SK-N-MC (cell line): ENCODE data around the gene TEX52.

ENCODE experiments used
- DNase-seq: peaks from one replicate; pipeline ENCODE4 v3.0.0-alpha.2; 2011; ENCODE audit warnings: low read depth, low spot score
- H3K27ac ChIP-seq: fragments of 200-600 bp; sonication (generic); 2 replicates; pipeline ENCODE4 v1.5.1; 2016; ENCODE audit warnings: mixed run types
- H3K36me3 ChIP-seq: fragments of 200-600 bp; sonication (generic); 2 replicates; pipeline ENCODE4 v1.6.1; 2017; ENCODE audit warnings: antibody characterized with exemption, low read length, mixed read lengths; ENCODE audit not compliant: insufficient read depth
- H3K4me3 ChIP-seq: fragments of 200-600 bp; sonication (generic); 2 replicates; pipeline ENCODE4 v1.5.1; 2016
- H3K9ac ChIP-seq: fragments of 200-600 bp; sonication (generic); 2 replicates; pipeline ENCODE4 v1.8.0; 2017; ENCODE audit warnings: mixed run types, mixed read lengths; ENCODE audit not compliant: insufficient read length
- H3K9me3 ChIP-seq: fragments of 200-600 bp; sonication (generic); 2 replicates; pipeline ENCODE4 v1.6.1; 2017; ENCODE audit warnings: low read depth, mild to moderate bottlenecking, antibody characterized with exemption, low read length, moderate library complexity, mixed read lengths
- EZH2 ChIP-seq: fragments of 200-600 bp; sonication (generic); IDR thresholded peaks from one replicate; pipeline ENCODE4 v1.6.1; 2017; ENCODE audit warnings: antibody characterized with exemption
- FOXP2 ChIP-seq: optimal IDR thresholded peaks from 2 replicates; pipeline ENCODE3; 2011; ENCODE audit warnings: mild to moderate bottlenecking, moderate library complexity; ENCODE audit not compliant: insufficient read depth; ENCODE audit errors: extremely low read length, control extremely low read depth
- POLR2AphosphoS5 ChIP-seq: IDR thresholded peaks from 2 replicates; pipeline ENCODE4 v1.6.1; 2012; ENCODE audit warnings: mild to moderate bottlenecking, low read depth, low read length, borderline replicate concordance

Gene TEX52

GRCh38 chr12:2857021-2857431, at the start of gene TEX52:
TSS of gene TEX52 (minus strand) at chr12:2857039. CDS start at chr12:2857026, 13 bp downstream.
- peak within 1 kb of the TSS; percentile 44; the same call in 1 of the 2 replicates for H3K27ac ChIP-seq
- no peak within 1 kb of the TSS for H3K9ac ChIP-seq
- H3K4me3 ChIP-seq: no peak within 1 kb of the TSS
- DNase-seq: no peak
- H3K36me3 ChIP-seq: peaks cover 34% of the 10 kb centered on the region
- no peaks in the 10 kb centered on the region for H3K9me3 ChIP-seq
- no peak for TF ChIP-seq EZH2
- TF ChIP-seq POLR2AphosphoS5: no peak
- TF ChIP-seq FOXP2: no peak

GRCh38 chr12:2904260-2904659, 47.4 kb upstream of the TEX52 start:
- no peak overlapping the region for H3K4me3 ChIP-seq

DNA sequence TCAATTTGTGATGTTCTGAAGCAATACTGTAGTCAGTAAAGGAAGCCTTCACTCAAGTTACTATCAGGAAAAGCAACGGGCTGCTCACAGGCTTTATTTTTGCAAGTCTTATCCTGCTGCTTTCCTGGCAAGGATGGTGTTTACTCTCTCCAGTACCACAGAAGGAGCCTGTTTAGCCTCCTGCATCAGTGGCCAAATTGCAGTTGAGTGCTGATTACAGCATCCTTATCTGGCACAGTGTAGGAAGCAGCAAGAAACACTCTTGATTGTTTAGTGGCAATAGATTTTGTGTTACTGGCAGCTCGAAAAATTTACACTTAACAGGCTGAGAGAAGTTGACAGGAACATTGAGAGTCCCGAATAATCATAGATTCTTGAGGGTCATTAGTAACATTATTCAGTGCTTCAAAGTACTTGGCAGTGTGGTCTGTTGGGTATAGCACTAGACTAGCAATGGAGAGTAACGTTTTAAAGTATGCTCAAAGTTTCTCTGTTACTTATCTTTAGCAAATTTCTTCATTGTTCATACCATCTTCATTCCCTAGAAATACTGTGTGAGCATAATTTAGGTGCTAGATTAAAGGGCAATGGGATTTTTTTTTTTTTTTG, 45.5 kb upstream of the TEX52 start:
- Histone ChIP-seq H3K9ac (no peak overlapping the region), H3K27ac (no peak overlapping the region), H3K36me3 (no peaks in the 10 kb centered on the region), H3K4me3 (no peak overlapping the region), H3K9me3 (no peaks in the 10 kb centered on the region)
- no peak for DNase-seq
- TF ChIP-seq EZH2 (no peak), POLR2AphosphoS5 (no peak), FOXP2 (no peak)

More at GRCh38 chr12:2904260-2904659, 47.4 kb upstream of the TEX52 start:
- Histone ChIP-seq H3K27ac (no peak overlapping the region), H3K36me3 (0 out of 2 replicates have a peak, but pooled peaks cover 3% of the 10 kb centered on the region), H3K9me3 (no peaks in the 10 kb centered on the region), H3K9ac (no peak overlapping the region)
- TF ChIP-seq EZH2: no peak
- TF ChIP-seq POLR2AphosphoS5: no peak
- no peak for TF ChIP-seq FOXP2
- DNase-seq: no peak

- H3K4me3 ChIP-seq: no peak overlapping the region
- TF ChIP-seq POLR2AphosphoS5 (no peak), EZH2 (no peak), FOXP2 (no peak)
- H3K27ac ChIP-seq: peak overlapping the region; percentile 2; the same call in 1 of the 2 replicates
- H3K9ac ChIP-seq: no peak overlapping the region
- no peaks in the 10 kb centered on the region for H3K9me3 ChIP-seq
- DNase-seq: no peak
- no peaks in the 10 kb centered on the region for H3K36me3 ChIP-seq
These were observed 43.8 kb upstream of the TEX52 start for GRCh38 chr12:2900642-2901041.

GRCh38 chr12:2897418-2897817, 40.6 kb upstream of the TEX52 start:
- DNase-seq: no peak

GRCh38 chr12:2895511-2895910, 38.7 kb upstream of the TEX52 start:
- Histone ChIP-seq H3K9ac (no peak overlapping the region), H3K4me3 (no peak overlapping the region), H3K27ac (peak overlapping the region; percentile 45; the same call in 1 of the 2 replicates), H3K9me3 (no peaks in the 10 kb centered on the region), H3K36me3 (no peaks in the 10 kb centered on the region)
- no peak for DNase-seq
- no peak for TF ChIP-seq POLR2AphosphoS5

More at GRCh38 chr12:2897418-2897817, 40.6 kb upstream of the TEX52 start:
- no peaks in the 10 kb centered on the region for H3K9me3 ChIP-seq
- no peaks in the 10 kb centered on the region for H3K36me3 ChIP-seq
- H3K27ac ChIP-seq: no peak overlapping the region
- no peak overlapping the region for H3K4me3 ChIP-seq
- TF ChIP-seq FOXP2: no peak
- no peak for TF ChIP-seq POLR2AphosphoS5
- no peak for TF ChIP-seq EZH2
- no peak overlapping the region for H3K9ac ChIP-seq

DNA sequence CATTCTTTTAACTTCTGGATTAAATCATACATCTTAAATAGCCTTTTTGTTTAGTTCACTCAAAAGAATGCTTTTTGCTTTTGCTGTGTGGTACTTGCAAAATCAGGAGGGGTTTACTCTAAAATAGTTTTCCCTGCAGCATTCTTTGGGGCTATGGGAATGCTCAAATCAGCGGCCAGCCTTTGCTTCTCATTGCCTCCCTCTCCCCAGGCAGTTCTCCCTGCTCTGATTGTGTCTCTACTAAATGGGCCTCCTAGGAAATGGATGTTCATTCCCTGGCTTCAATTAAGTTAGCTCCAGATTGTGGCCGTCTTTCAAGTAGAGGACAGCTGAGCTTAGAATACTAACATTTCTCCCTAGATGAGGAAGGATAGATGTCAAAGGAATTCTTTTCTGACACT, 38.2 kb upstream of the TEX52 start:
- TF ChIP-seq POLR2AphosphoS5 (no peak), EZH2 (no peak), FOXP2 (no peak)
- Histone ChIP-seq H3K9ac (no peak overlapping the region), H3K36me3 (no peaks in the 10 kb centered on the region), H3K27ac (peak overlapping the region; percentile 45), H3K4me3 (0 out of 2 replicates have a peak overlapping the region, but pooled peaks have one; percentile 0), H3K9me3 (no peaks in the 10 kb centered on the region)
- DNase-seq: no peak

DNA sequence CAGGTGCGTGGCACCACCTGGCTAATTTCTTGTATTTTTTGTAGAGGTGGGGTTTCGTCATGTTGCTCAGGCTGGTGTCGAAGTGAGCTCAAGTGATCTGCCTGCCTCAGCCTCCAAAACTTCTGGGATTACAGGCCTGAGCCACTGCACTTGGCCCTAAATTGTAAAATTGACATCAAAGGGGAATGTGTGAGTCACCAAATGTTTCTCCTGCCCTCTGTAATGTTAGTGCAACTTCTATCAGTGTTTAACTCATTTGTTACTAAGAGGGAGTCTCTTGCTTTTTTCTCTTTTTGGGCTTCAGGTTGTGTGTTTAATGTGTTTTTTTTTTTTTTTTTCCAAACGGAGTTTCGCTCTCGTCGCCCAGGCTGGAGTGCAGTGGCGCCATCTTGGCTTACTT, 36.2 kb upstream of the TEX52 start:
- Histone ChIP-seq H3K27ac (no peak overlapping the region), H3K9ac (no peak overlapping the region), H3K9me3 (no peaks in the 10 kb centered on the region), H3K4me3 (no peak overlapping the region), H3K36me3 (peaks cover 6% of the 10 kb centered on the region)
- no peak for TF ChIP-seq EZH2
- no peak for TF ChIP-seq POLR2AphosphoS5
- no peak for TF ChIP-seq FOXP2
- DNase-seq: no peak

DNA sequence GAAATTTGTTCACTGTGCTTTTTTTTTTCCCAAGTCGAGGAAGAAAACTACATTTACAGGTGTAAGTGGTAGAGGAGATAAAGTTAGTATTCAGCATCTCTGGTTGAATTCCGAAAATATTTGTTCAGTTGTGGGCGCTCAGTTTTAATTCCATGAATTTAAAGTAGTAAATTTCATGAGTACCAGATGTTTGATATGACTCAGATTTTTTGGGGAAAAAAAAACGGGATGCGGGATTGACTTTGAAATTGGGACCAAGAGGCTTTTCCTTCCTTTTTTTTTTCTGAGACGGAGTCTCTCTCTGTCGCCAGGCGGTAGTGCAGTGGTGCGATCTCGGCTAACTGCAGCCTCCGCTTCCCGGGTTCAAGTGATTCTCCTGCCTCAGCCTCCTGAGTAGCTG, 35.4 kb upstream of the TEX52 start:
- H3K36me3 ChIP-seq: peaks cover 13% of the 10 kb centered on the region
- no peak overlapping the region for H3K27ac ChIP-seq
- no peak overlapping the region for H3K9ac ChIP-seq
- H3K9me3 ChIP-seq: no peaks in the 10 kb centered on the region
- no peak for TF ChIP-seq EZH2
- TF ChIP-seq FOXP2: no peak
- TF ChIP-seq POLR2AphosphoS5: no peak
- no peak for DNase-seq
- peak overlapping the region; percentile 84 for H3K4me3 ChIP-seq
